Measurements from ENCODE around the gene IPO4. TPM values are rescaled to one million over a fixed set of nuclear protein-coding genes. Genes with fewer than 3 reads are reported as not detected.

Gene IPO4
- total and polyA plus RNA-seq, 2 of the 13 experiments (the other 11 are each of a cell fraction or from before 2014, with no cell fraction given): 39.0 to 179 TPM

- TF ChIP-seq SAP130 (CRISPR knock-in tag; IDR thresholded peaks at IDR 0.05; ENCODE audit: low read depth): peak; percentile 100
- TF ChIP-seq TOPORS (CRISPR knock-in tag; IDR thresholded peaks at IDR 0.05): peak; percentile 28; the same call in 1 of the 2 replicates
- TF ChIP-seq, protein P1, sequence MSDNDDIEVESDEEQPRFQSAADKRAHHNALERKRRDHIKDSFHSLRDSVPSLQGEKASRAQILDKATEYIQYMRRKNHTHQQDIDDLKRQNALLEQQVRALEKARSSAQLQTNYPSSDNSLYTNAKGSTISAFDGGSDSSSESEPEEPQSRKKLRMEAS (IDR thresholded peaks at IDR 0.05): peak; percentile 99
- TF ChIP-seq, protein P2, sequence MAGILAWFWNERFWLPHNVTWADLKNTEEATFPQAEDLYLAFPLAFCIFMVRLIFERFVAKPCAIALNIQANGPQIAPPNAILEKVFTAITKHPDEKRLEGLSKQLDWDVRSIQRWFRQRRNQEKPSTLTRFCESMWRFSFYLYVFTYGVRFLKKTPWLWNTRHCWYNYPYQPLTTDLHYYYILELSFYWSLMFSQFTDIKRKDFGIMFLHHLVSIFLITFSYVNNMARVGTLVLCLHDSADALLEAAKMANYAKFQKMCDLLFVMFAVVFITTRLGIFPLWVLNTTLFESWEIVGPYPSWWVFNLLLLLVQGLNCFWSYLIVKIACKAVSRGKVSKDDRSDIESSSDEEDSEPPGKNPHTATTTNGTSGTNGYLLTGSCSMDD (CRISPR knock-in tag; IDR thresholded peaks at IDR 0.05): 0 out of 2 replicates have a peak, but pooled peaks have one; percentile 43
- no peak for TF ChIP-seq NCOA1 (CRISPR knock-in tag; IDR thresholded peaks at IDR 0.05)
- peak; percentile 94; the same call in 1 of the 2 replicates for TF ChIP-seq NFIC (IDR thresholded peaks at IDR 0.05; ENCODE audit: low read length)
- TF ChIP-seq, protein P3, sequence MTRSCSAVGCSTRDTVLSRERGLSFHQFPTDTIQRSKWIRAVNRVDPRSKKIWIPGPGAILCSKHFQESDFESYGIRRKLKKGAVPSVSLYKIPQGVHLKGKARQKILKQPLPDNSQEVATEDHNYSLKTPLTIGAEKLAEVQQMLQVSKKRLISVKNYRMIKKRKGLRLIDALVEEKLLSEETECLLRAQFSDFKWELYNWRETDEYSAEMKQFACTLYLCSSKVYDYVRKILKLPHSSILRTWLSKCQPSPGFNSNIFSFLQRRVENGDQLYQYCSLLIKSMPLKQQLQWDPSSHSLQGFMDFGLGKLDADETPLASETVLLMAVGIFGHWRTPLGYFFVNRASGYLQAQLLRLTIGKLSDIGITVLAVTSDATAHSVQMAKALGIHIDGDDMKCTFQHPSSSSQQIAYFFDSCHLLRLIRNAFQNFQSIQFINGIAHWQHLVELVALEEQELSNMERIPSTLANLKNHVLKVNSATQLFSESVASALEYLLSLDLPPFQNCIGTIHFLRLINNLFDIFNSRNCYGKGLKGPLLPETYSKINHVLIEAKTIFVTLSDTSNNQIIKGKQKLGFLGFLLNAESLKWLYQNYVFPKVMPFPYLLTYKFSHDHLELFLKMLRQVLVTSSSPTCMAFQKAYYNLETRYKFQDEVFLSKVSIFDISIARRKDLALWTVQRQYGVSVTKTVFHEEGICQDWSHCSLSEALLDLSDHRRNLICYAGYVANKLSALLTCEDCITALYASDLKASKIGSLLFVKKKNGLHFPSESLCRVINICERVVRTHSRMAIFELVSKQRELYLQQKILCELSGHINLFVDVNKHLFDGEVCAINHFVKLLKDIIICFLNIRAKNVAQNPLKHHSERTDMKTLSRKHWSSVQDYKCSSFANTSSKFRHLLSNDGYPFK (CRISPR knock-in tag; IDR thresholded peaks at IDR 0.05; ENCODE audit: borderline replicate concordance): peak; percentile 94; the same call in 1 of the 2 replicates
- TF ChIP-seq ZNF724P (CRISPR knock-in tag; IDR thresholded peaks at IDR 0.05; ENCODE audit: borderline replicate concordance): peak; percentile 69
- peak; percentile 96 for TF ChIP-seq HOXD1 (CRISPR knock-in tag; IDR thresholded peaks at IDR 0.05)
- TF ChIP-seq, protein P4, sequence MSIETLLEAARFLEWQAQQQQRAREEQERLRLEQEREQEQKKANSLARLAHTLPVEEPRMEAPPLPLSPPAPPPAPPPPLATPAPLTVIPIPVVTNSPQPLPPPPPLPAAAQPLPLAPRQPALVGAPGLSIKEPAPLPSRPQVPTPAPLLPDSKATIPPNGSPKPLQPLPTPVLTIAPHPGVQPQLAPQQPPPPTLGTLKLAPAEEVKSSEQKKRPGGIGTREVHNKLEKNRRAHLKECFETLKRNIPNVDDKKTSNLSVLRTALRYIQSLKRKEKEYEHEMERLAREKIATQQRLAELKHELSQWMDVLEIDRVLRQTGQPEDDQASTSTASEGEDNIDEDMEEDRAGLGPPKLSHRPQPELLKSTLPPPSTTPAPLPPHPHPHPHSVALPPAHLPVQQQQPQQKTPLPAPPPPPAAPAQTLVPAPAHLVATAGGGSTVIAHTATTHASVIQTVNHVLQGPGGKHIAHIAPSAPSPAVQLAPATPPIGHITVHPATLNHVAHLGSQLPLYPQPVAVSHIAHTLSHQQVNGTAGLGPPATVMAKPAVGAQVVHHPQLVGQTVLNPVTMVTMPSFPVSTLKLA (IDR thresholded peaks at IDR 0.05): peak; percentile 83
- TF ChIP-seq FLYWCH1 (CRISPR knock-in tag; IDR thresholded peaks at IDR 0.05): no peak
- peak; percentile 95 for TF ChIP-seq BRCA1 (CRISPR knock-in tag; IDR thresholded peaks at IDR 0.05)
- TF ChIP-seq NFRKB (IDR thresholded peaks at IDR 0.05): no peak
- no peak for TF ChIP-seq REXO4 (CRISPR knock-in tag; IDR thresholded peaks at IDR 0.05; ENCODE audit: borderline replicate concordance)
- peak; percentile 92 for TF ChIP-seq KLF13 (CRISPR knock-in tag; IDR thresholded peaks at IDR 0.05)
- no peak for TF ChIP-seq ZNF383 (CRISPR knock-in tag; IDR thresholded peaks at IDR 0.05; ENCODE audit: borderline replicate concordance)
- TF ChIP-seq CENPX (CRISPR knock-in tag; IDR thresholded peaks at IDR 0.05): no peak
- peak; percentile 55 to 85; a peak in 3 of 4 replicates for TF ChIP-seq EP300 (IDR thresholded peaks at IDR 0.05; ENCODE audit: low read depth in 2 of 2, low read length in 2 of 2)
- TF ChIP-seq EP300 (CRISPR knock-in tag; IDR thresholded peaks at IDR 0.05; ENCODE audit: borderline replicate concordance): peak; percentile 92
- TF ChIP-seq ZNF530 (CRISPR knock-in tag; IDR thresholded peaks at IDR 0.05; ENCODE audit: low read depth): no peak
- TF ChIP-seq PRMT3 (CRISPR knock-in tag; IDR thresholded peaks at IDR 0.05; ENCODE audit: borderline replicate concordance, low read depth): peak; percentile 90; the same call in 1 of the 2 replicates
- TF ChIP-seq KLF11 (CRISPR knock-in tag; IDR thresholded peaks at IDR 0.05): peak; percentile 99; the same call in 1 of the 2 replicates
- peak; percentile 64 for TF ChIP-seq ZNF777 (CRISPR knock-in tag; IDR thresholded peaks at IDR 0.05)
- TF ChIP-seq ZFP36L1 (CRISPR knock-in tag; IDR thresholded peaks at IDR 0.05): peak; percentile 100
- TF ChIP-seq ZNF564 (CRISPR knock-in tag; IDR thresholded peaks at IDR 0.05): peak; percentile 93; the same call in 1 of the 2 replicates
- peak; percentile 97 for TF ChIP-seq SP5 (CRISPR knock-in tag; IDR thresholded peaks at IDR 0.05; ENCODE audit: borderline replicate concordance, low read depth)
These were observed 27.5 kb downstream of the IPO4 start, which contains the start of gene IRF9 (continued) for GRCh38 chr14:24160850-24161804.

Measured in HepG2 (cell line).